Measurements from ENCODE around the gene ERC2.

ERC2 gene

GRCh38 chr3:55546866-55547669, 921.2 kb downstream of the ERC2 start:
- Histone ChIP-seq H3F3A (ENCODE audit: insufficient read depth, low read length) (no peaks in the 10 kb centered on the region), H3K9me2 (ENCODE audit: low read depth, low read length) (no peaks in the 10 kb centered on the region), H3K79me2 (ENCODE audit: insufficient read depth, low read length) (no peaks in the 10 kb centered on the region), H3K9ac (ENCODE audit: low read length) (no peak overlapping the region), H3K27me3 (ENCODE audit: insufficient read depth, low read length) (no peaks in the 10 kb centered on the region), H3K9me3 (ENCODE audit: low read length) (no peaks in the 10 kb centered on the region), H3K27ac (ENCODE audit: low read depth, low read length, poor library complexity, severe bottlenecking) (no peak overlapping the region), H2AFZ (ENCODE audit: low read length) (no peak overlapping the region), H3K36me3 (ENCODE audit: insufficient read depth, low read length) (no peaks in the 10 kb centered on the region), H3K4me1 (ENCODE audit: insufficient read depth, low read length, severe bottlenecking) (no peaks in the 10 kb centered on the region), H3K4me3 (ENCODE audit: low read depth, low read length, poor library complexity, severe bottlenecking) (no peak overlapping the region), H3K4me2 (ENCODE audit: low read length) (no peak overlapping the region), H4K20me1 (ENCODE audit: insufficient read depth, low read length) (no peaks in the 10 kb centered on the region)
- TF ChIP-seq EZH2 (IDR thresholded peaks at IDR 0.05; ENCODE audit: borderline replicate concordance, low read length) = no peak
- no peak for TF ChIP-seq CTCF (IDR thresholded peaks at IDR 0.05; ENCODE audit: low read length)

GRCh38 chr3:55545995-55546394, 922.3 kb downstream of the ERC2 start:
- no peaks in the 10 kb centered on the region for H3K9me3 ChIP-seq (ENCODE audit: low read length)
- no peak overlapping the region for H3K4me2 ChIP-seq (ENCODE audit: low read length)
- H3K4me3 ChIP-seq (ENCODE audit: low read depth, low read length, poor library complexity, severe bottlenecking) = no peak overlapping the region
- no peaks in the 10 kb centered on the region for H3K27me3 ChIP-seq (ENCODE audit: insufficient read depth, low read length)
- no peaks in the 10 kb centered on the region for H3F3A ChIP-seq (ENCODE audit: insufficient read depth, low read length)
- no peak overlapping the region for H2AFZ ChIP-seq (ENCODE audit: low read length)
- TF ChIP-seq CTCF (IDR thresholded peaks at IDR 0.05; ENCODE audit: low read length) = no peak
- TF ChIP-seq EZH2 (IDR thresholded peaks at IDR 0.05; ENCODE audit: borderline replicate concordance, low read length) = no peak
- H3K27ac ChIP-seq (ENCODE audit: low read depth, low read length, poor library complexity, severe bottlenecking) = no peak overlapping the region
- H3K4me1 ChIP-seq (ENCODE audit: insufficient read depth, low read length, severe bottlenecking) = no peaks in the 10 kb centered on the region
- H3K36me3 ChIP-seq (ENCODE audit: insufficient read depth, low read length) = no peaks in the 10 kb centered on the region
- H3K9me2 ChIP-seq (ENCODE audit: low read depth, low read length) = no peaks in the 10 kb centered on the region
- no peaks in the 10 kb centered on the region for H3K79me2 ChIP-seq (ENCODE audit: insufficient read depth, low read length)
- no peaks in the 10 kb centered on the region for H4K20me1 ChIP-seq (ENCODE audit: insufficient read depth, low read length)
- no peak overlapping the region for H3K9ac ChIP-seq (ENCODE audit: low read length)

GRCh38 chr3:55544219-55544618, 924.0 kb downstream of the ERC2 start:
- Histone ChIP-seq H4K20me1 (ENCODE audit: insufficient read depth, low read length) (no peaks in the 10 kb centered on the region), H3K4me2 (ENCODE audit: low read length) (no peak overlapping the region), H3K27ac (ENCODE audit: low read depth, low read length, poor library complexity, severe bottlenecking) (no peak overlapping the region), H3K79me2 (ENCODE audit: insufficient read depth, low read length) (no peaks in the 10 kb centered on the region), H3K9me2 (ENCODE audit: low read depth, low read length) (no peaks in the 10 kb centered on the region), H3K4me1 (ENCODE audit: insufficient read depth, low read length, severe bottlenecking) (no peaks in the 10 kb centered on the region), H3K9ac (ENCODE audit: low read length) (no peak overlapping the region), H3K9me3 (ENCODE audit: low read length) (no peaks in the 10 kb centered on the region), H3K36me3 (ENCODE audit: insufficient read depth, low read length) (no peaks in the 10 kb centered on the region), H3K27me3 (ENCODE audit: insufficient read depth, low read length) (no peaks in the 10 kb centered on the region), H2AFZ (ENCODE audit: low read length) (no peak overlapping the region), H3F3A (ENCODE audit: insufficient read depth, low read length) (no peaks in the 10 kb centered on the region), H3K4me3 (ENCODE audit: low read depth, low read length, poor library complexity, severe bottlenecking) (no peak overlapping the region)
- TF ChIP-seq CTCF (IDR thresholded peaks at IDR 0.05; ENCODE audit: low read length) (no peak), EZH2 (IDR thresholded peaks at IDR 0.05; ENCODE audit: borderline replicate concordance, low read length) (no peak)
